RWPE1 (cell line): ENCODE data around the gene CD74.

ENCODE experiments used
- CTCF ChIA-PET: fragments of 350-600 bp; sonication (Branson Sonifier 250); formaldehyde crosslinking; extraction: SDS; loops from one replicate; lab custom pipeline; 2021; lab: Yijun Ruan, JAX
- POLR2A ChIA-PET: fragments of 400-600 bp; formaldehyde crosslinking; extraction: SDS; loops from one replicate; lab custom pipeline; 2020; ENCODE audit warnings: antibody characterized with exemption; ENCODE audit not compliant: low non-redundant PET; lab: Yijun Ruan, JAX
- DNase-seq: peaks from one replicate; pipeline ENCODE4 v3.0.0; 2012; ENCODE audit warnings: low spot score
- H3K27ac ChIP-seq: fragments of 450-650 bp; 2 replicates; pipeline ENCODE4 v1.5.1; 2017
- CTCF ChIP-seq: fragments of 450-650 bp; conservative IDR thresholded peaks from 2 replicates; pipeline ENCODE4 v1.5.1; 2017; ENCODE audit warnings: low read depth, mild to moderate bottlenecking

CD74 gene

GRCh38 chr5:150376799-150377771 is 35.6 kb downstream of the CD74 start:
- CTCF ChIA-PET = interaction anchor here (1.1 kb wide), 1 partner anchor 22 kb away, joined by 3 read pairs; no protein-coding TSS in a partner anchor
- no peak for DNase-seq
- POLR2A ChIA-PET = no interaction called here
- no peak for TF ChIP-seq CTCF
- peak overlapping the region; percentile 1; the same call in 1 of the 2 replicates for H3K27ac ChIP-seq

DNA sequence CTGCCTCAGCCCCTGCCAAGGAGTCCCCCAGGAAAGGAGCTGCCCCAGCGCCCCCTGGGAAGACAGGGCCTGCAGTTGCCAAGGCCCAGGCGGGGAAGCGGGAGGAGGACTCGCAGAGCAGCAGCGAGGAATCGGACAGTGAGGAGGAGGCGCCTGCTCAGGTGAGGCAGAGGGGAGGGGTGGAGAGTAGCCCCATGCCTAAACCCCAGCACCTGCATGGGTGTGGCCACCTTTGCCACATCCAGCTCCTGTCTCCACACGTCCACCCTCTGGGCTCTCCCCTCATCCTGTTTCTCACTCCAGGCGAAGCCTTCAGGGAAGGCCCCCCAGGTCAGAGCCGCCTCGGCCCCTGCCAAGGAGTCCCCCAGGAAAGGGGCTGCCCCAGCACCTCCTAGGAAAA is 38.1 kb downstream of the CD74 start:
- ChIA-PET POLR2A (interaction anchor here (1.0 kb wide), 1 partner anchor 14 kb away, joined by 4 read pairs; no protein-coding TSS in a partner anchor), CTCF (interaction anchor here (0.6 to 0.7 kb wide), 3 partner anchors 41 to 63 kb away, joined by 3 read pairs; no protein-coding TSS in a partner anchor)
- peak overlapping the region; percentile 4; the same call in 1 of the 2 replicates for H3K27ac ChIP-seq
- DNase-seq = no peak
- no peak for TF ChIP-seq CTCF

- ChIA-PET CTCF (no interaction called here), POLR2A (no interaction called here)
- DNase-seq = no peak
- TF ChIP-seq CTCF = no peak
- no peak overlapping the region for H3K27ac ChIP-seq
Measured at GRCh38 chr5:150372639-150373038, 40.1 kb downstream of the CD74 start.

- DNase-seq = no peak
- H3K27ac ChIP-seq = no peak overlapping the region
- CTCF ChIA-PET = no interaction called here
- no peak for TF ChIP-seq CTCF
- POLR2A ChIA-PET = no interaction called here
Measured at GRCh38 chr5:150368526-150368925, 44.2 kb downstream of the CD74 start.

- POLR2A ChIA-PET = no interaction called here
- no peak for TF ChIP-seq CTCF
- CTCF ChIA-PET = interaction anchor here (0.6 to 0.7 kb wide), 2 partner anchors 185 to 558 kb away, joined by 3 to 4 read pairs; no protein-coding TSS in a partner anchor
- no peak for DNase-seq
- no peak overlapping the region for H3K27ac ChIP-seq
Measured at GRCh38 chr5:150364004-150364403, 48.7 kb downstream of the CD74 start.

GRCh38 chr5:150363185-150363584 is 49.5 kb downstream of the CD74 start:
- DNase-seq = no peak
- ChIA-PET CTCF (interaction anchor here (1.3 kb wide), 1 partner anchor 17 kb away, joined by 6 read pairs; no protein-coding TSS in a partner anchor), POLR2A (interaction anchor here (0.5 kb wide), 1 partner anchor 110 kb away, joined by 10 read pairs; no protein-coding TSS in a partner anchor)
- no peak for TF ChIP-seq CTCF
- H3K27ac ChIP-seq = no peak overlapping the region
